K562 (cell line): ENCODE results near the gene FOXN3. TPM values are rescaled to one million over a fixed set of nuclear protein-coding genes. Genes with fewer than 3 reads are reported as not detected.

Experiments used
- ATAC-seq: fragments of 200-7000 bp; cut with Tn5 transposase; 3 replicates; pipeline ENCODE4 v1.9.1; 2020; ENCODE audit warnings: moderate library complexity
- BruUV-seq: library from RNA; stranded (reverse); fragments of 400-500 nt; replicated peaks from 2 replicates; lab custom pipeline; 2021; lab: Mats Ljungman, UMichigan
- CTCF ChIA-PET: fragments of 300-600 bp; formaldehyde crosslinking; extraction: SDS; loops from one replicate; lab custom pipeline; 2021; ENCODE audit warnings: low intra/inter-chr PET ratio; lab: Yijun Ruan, JAX
- POLR2A ChIA-PET: fragments of 300-600, 350-650 bp; sonication (Branson Sonifier 250); formaldehyde crosslinking; extraction: SDS; loops from one replicate; lab custom pipeline; 2021; ENCODE audit warnings: antibody characterized with exemption, inconsistent platforms; lab: Yijun Ruan, JAX
- DNase-seq, 4 experiments: peaks; one replicate each; pipeline versions ENCODE4 v3.0.0 to v3.0.0-alpha.2; 2011 to 2018; ENCODE audit warnings: low spot score in 3 of 4, mixed read lengths in 3 of 4; ENCODE audit errors: extremely low read depth in 1 of 4
- FAIRE-seq: peaks from 2 replicates; lab custom pipeline; 2011; peaks lifted over from hg19 to GRCh38; lab: Jason Lieb, UNC
- H2AFZ ChIP-seq: 2 replicates; pipeline ENCODE4 v1.6.0; 2011; ENCODE audit warnings: low read depth, low read length, control low read depth, inconsistent platforms
- H3K27ac ChIP-seq: fragments of 200-600 bp; 3 replicates; pipeline ENCODE4 v1.8.0; 2011; ENCODE audit warnings: low read depth, mild to moderate bottlenecking, control low read depth, inconsistent platforms, low read length, moderate library complexity, mixed read lengths; ENCODE audit errors: extremely low read depth
- H3K27me3 ChIP-seq, 2 experiments: fragments of 300-600 bp in 1 of 2; 2 replicates in 1 of 2; 3 replicates in 1 of 2; pipeline versions ENCODE4 v1.6.0 to v1.8.0; 2011; ENCODE audit warnings: inconsistent platforms in 2 of 2, low read length in 2 of 2, mild to moderate bottlenecking in 1 of 2, mixed read lengths in 1 of 2, moderate library complexity in 1 of 2; ENCODE audit not compliant: control insufficient read depth in 2 of 2, insufficient read depth in 2 of 2
- H3K36me3 ChIP-seq: fragments of 300-600 bp; 3 replicates; pipeline ENCODE4 v1.8.0; 2011; ENCODE audit warnings: mild to moderate bottlenecking, low read length, inconsistent platforms; ENCODE audit not compliant: control insufficient read depth, insufficient read depth
- H3K4me1 ChIP-seq, 2 experiments: fragments of 200-600 bp in 1 of 2; replicated peaks in 1 of 2; 2 replicates in 1 of 2; 3 replicates in 1 of 2; pipeline versions ENCODE4 v1.5.1 to v1.8.0; 2011; ENCODE audit warnings: inconsistent platforms in 2 of 2, low read length in 2 of 2, mild to moderate bottlenecking in 1 of 2, mixed read lengths in 1 of 2, moderate library complexity in 1 of 2; ENCODE audit not compliant: control insufficient read depth in 2 of 2, insufficient read depth in 2 of 2
- H3K4me2 ChIP-seq: 2 replicates; pipeline ENCODE4 v1.6.1; 2011; ENCODE audit warnings: low read length, control low read depth, inconsistent platforms, mixed read lengths; ENCODE audit not compliant: insufficient read depth
- H3K4me3 ChIP-seq: fragments of 200-600 bp; sonication (generic), shearing (Covaris generic); 2 replicates; pipeline ENCODE4 v1.5.1; 2016; ENCODE audit warnings: control low read depth, inconsistent platforms
- H3K79me2 ChIP-seq: fragments of 200-600 bp; 3 replicates; pipeline ENCODE4 v1.8.0; 2011; ENCODE audit warnings: low read length, inconsistent platforms; ENCODE audit not compliant: control insufficient read depth, insufficient read depth
- H3K9ac ChIP-seq, 2 experiments: 2 replicates each; pipeline versions ENCODE4 v1.6.0 to v1.6.1; 2011; ENCODE audit warnings: low read depth in 2 of 2, low read length in 2 of 2, control low read depth in 1 of 2, inconsistent platforms in 1 of 2, mild to moderate bottlenecking in 1 of 2, mixed read lengths in 1 of 2; ENCODE audit not compliant: insufficient read depth in 1 of 2
- H3K9me1 ChIP-seq: one replicate; pipeline ENCODE4 v1.6.0; 2011; ENCODE audit warnings: inconsistent platforms, mild to moderate bottlenecking, low read length, moderate library complexity; ENCODE audit not compliant: control insufficient read depth, insufficient read depth
- H3K9me3 ChIP-seq: replicated peaks from 2 replicates; pipeline ENCODE4 v1.5.1; 2011; ENCODE audit warnings: low read depth, low read length, inconsistent platforms; ENCODE audit not compliant: control insufficient read depth, insufficient read depth
- H4K20me1 ChIP-seq: replicated peaks from 2 replicates; pipeline ENCODE4 v1.6.1; 2011; ENCODE audit warnings: low read length, inconsistent platforms, mixed read lengths; ENCODE audit not compliant: control insufficient read depth, insufficient read depth
- ELK3 ChIP-seq: fragments of 450-650 bp; formaldehyde crosslinking; IDR thresholded peaks from 2 replicates; pipeline ENCODE4 v1.4.0; 2020; ENCODE audit warnings: mild to moderate bottlenecking
- MAZ ChIP-seq, 2 experiments: fragments of 450-650 bp in 1 of 2; sonication (generic) in 1 of 2; formaldehyde crosslinking; IDR thresholded peaks in 1 of 2; conservative IDR thresholded peaks in 1 of 2; 2 replicates each; pipeline versions ENCODE4 v1.4.0 to v1.5.0; 2020; ENCODE audit warnings: mild to moderate bottlenecking in 1 of 2, missing genetic modification reagents in 1 of 2
- MBD2 ChIP-seq: sonication (generic); IDR thresholded peaks from 2 replicates; pipeline ENCODE4 v1.6.1; 2016; ENCODE audit warnings: low read depth, borderline replicate concordance
- MITF ChIP-seq: IDR thresholded peaks from 2 replicates; pipeline ENCODE4 v1.6.1; 2014; ENCODE audit warnings: antibody characterized with exemption
- MLX ChIP-seq, 2 experiments: fragments of 450-650 bp in 1 of 2; sonication (generic) in 1 of 2; formaldehyde crosslinking; conservative IDR thresholded peaks; 2 replicates each; pipeline versions ENCODE4 v1.4.0 to v1.8.1; 2020 to 2022; ENCODE audit warnings: mild to moderate bottlenecking in 1 of 2, missing genetic modification reagents in 1 of 2
- NBN ChIP-seq: fragments of 450-650 bp; IDR thresholded peaks from 2 replicates; pipeline ENCODE4 v1.6.1; 2016; ENCODE audit warnings: low read depth, mild to moderate bottlenecking
- RNF2 ChIP-seq: sonication (generic); IDR thresholded peaks from 2 replicates; pipeline ENCODE4 v1.6.1; 2016
- SIX5 ChIP-seq, 2 experiments: IDR thresholded peaks; 2 replicates each; pipeline ENCODE4 v1.6.1; 2011; ENCODE audit warnings: low read length in 2 of 2, borderline replicate concordance in 1 of 2, low read depth in 1 of 2, mild to moderate bottlenecking in 1 of 2, moderate library complexity in 1 of 2; ENCODE audit not compliant: insufficient read depth in 1 of 2
- ZNF551 ChIP-seq: fragments of 250-450 bp; sonication (Bioruptor Pico); IDR thresholded peaks from 2 replicates; pipeline ENCODE4 v1.5.0; 2021; ENCODE audit warnings: mild to moderate bottlenecking, moderate library complexity
- ZNF592 ChIP-seq: fragments of 450-650 bp; IDR thresholded peaks from 2 replicates; pipeline ENCODE4 v1.6.1; 2017; ENCODE audit warnings: antibody characterized with exemption, mild to moderate bottlenecking
- WGBS: fragments of 100-300 bp; shearing (Covaris generic); methylation state at CpG from one replicate; pipeline ENCODE4 v1.1.6; 2016; ENCODE audit warnings: low coverage, mixed read lengths; ENCODE audit not compliant: insufficient coverage; ENCODE audit errors: missing lambda C conversion rate; 5-methylcytosine and 5-hydroxymethylcytosine counted together
- in situ Hi-C: fragments of 300-500 bp; cut with MboI; formaldehyde crosslinking; loops from 4 replicates; pipeline ENCODE4 v1.15.0; 2018; ENCODE audit warnings: inconsistent platforms, mixed read lengths
- intact Hi-C: fragments of 100-400 bp; cut with micrococcal nuclease; formaldehyde crosslinking; loops from 2 replicates; pipeline ENCODE4 v1.14.2; 2022
- polyA plus RNA-seq, 8 experiments: library from polyadenylated mRNA; depleted of rRNA in 4 of 8; stranded (reverse) in 5 of 8; unstranded in 3 of 8; fragments of >200 nt; fragmentation: Nextera tagmentation in 2 of 8; fragmentation: Illumina TruSeq in 1 of 8; extraction: Ambion mirVana in 2 of 8; extraction: Trizol in 1 of 8; gene quantifications; 2 replicates each; pipeline versions ENCODE4 v1.2.1 to v1.2.3, GENCODE V29; 2011 to 2014; ENCODE audit warnings: inconsistent platforms in 1 of 8, missing spikeins in 1 of 8
- total RNA-seq, 7 experiments: library from RNA; depleted of rRNA in 6 of 7; stranded (reverse); fragments of >200 nt in 6 of 7; fragmentation: Illumina TruSeq in 2 of 7; extraction: Trizol in 2 of 7; gene quantifications; 2 replicates each; pipeline versions ENCODE4 v1.2.1 to v1.2.3, GENCODE V29; 2011 to 2021; ENCODE audit warnings: low replicate concordance in 1 of 7

Gene FOXN3
- total and polyA plus RNA-seq, 9 of the 15 experiments (the other 6 are each of a cell fraction or from before 2014, with no cell fraction given), result 0.07 to 1.3 (median 0.40) TPM

GRCh38 chr14:89427426-89428172, 10.6 kb upstream of the FOXN3 start:
- ChIA-PET POLR2A (interaction anchor here (0.8 kb wide), 1 partner anchor 123 kb away, joined by 5 read pairs; no protein-coding TSS in a partner anchor), CTCF (interaction anchor here (0.6 kb wide), 1 partner anchor 204 kb away, joined by 7 read pairs; no protein-coding TSS in a partner anchor)
- peaks cover 0 to 11% of the 10 kb centered on the region in 2 experiments; a peak in 3 of 5 replicates for H3K27me3 ChIP-seq
- FAIRE-seq, result no peak
- intact Hi-C loops, result no loop called here
- ATAC-seq, result no peak
- H3K9me3 ChIP-seq, result no peaks in the 10 kb centered on the region
- in situ Hi-C loops, result no loop called here
- no peak overlapping the region for H2AFZ ChIP-seq
- DNase-seq, result no peak
- H3K79me2 ChIP-seq, result no peaks in the 10 kb centered on the region
- no peaks in the 10 kb centered on the region for H3K9me1 ChIP-seq
- no peak overlapping the region for H3K4me2 ChIP-seq
- no peaks in the 10 kb centered on the region for H4K20me1 ChIP-seq
- no peak overlapping the region for H3K9ac ChIP-seq
- 0% methylated on average over 8 of the region's 11 CpGs for whole genome bisulfite sequencing
- no peak overlapping the region for H3K27ac ChIP-seq
- H3K4me1 ChIP-seq, result no peaks in the 10 kb centered on the region
- BruUV-seq, result no TSS peak
- no peak overlapping the region for H3K4me3 ChIP-seq
- no peaks in the 10 kb centered on the region for H3K36me3 ChIP-seq
- TF ChIP-seq MAZ (CRISPR knock-in tag; conservative IDR thresholded peaks at IDR 0.05 in 1 of 2, IDR thresholded peaks at IDR 0.05 in 1 of 2) (no peak), MITF (no peak), ZNF551 (CRISPR knock-in tag) (no peak), ZNF592 (no peak), NBN (no peak), ELK3 (CRISPR knock-in tag) (no peak), RNF2 (no peak), MLX (CRISPR knock-in tag; conservative IDR thresholded peaks at IDR 0.05) (no peak), MBD2 (no peak), SIX5 (IDR thresholded peaks at IDR 0.05; ENCODE audit: borderline replicate concordance in 1 of 2, insufficient read depth in 1 of 2, low read depth in 1 of 2, low read length in 2 of 2) (no peak)
